Hypothalamus (tissue), 51 donors: Measurements from ENCODE around the gene C10orf143.
A peak's percentile ranks its signal among the peaks of the same experiment; 100 is the strongest.
"Not testable (repeated sequence)": the region's sequence is repeated elsewhere in the genome, so short reads cannot be mapped to it uniquely, and the experiment has no call there.

Source experiments
- DNase-seq, 51 donors: peaks; one replicate each; lab custom pipeline; 2025; lab: John Stamatoyannopoulos, UW

The C10orf143 gene

GRCh38 chr10:130038019-130038555, 72.5 kb downstream of the C10orf143 start:
- no peak for DNase-seq

GRCh38 chr10:130037169-130037661, 73.4 kb downstream of the C10orf143 start:
- DNase-seq = no peak

GRCh38 chr10:130036296-130037065, 74.1 kb downstream of the C10orf143 start:
- no peak for DNase-seq

- DNase-seq = no peak
These were observed 81.4 kb downstream of the C10orf143 start for GRCh38 chr10:130029209-130029608.

GRCh38 chr10:130028465-130028819, 82.2 kb downstream of the C10orf143 start:
- DNase-seq = no peak

GRCh38 chr10:130027716-130028464, 82.7 kb downstream of the C10orf143 start:
- no peak for DNase-seq

- no peak for DNase-seq
These were observed 83.8 kb downstream of the C10orf143 start for GRCh38 chr10:130026670-130027456.

GRCh38 chr10:130025811-130026485, 84.7 kb downstream of the C10orf143 start:
- no peak for DNase-seq

- no peak for DNase-seq
These were observed 85.3 kb downstream of the C10orf143 start for GRCh38 chr10:130025326-130025725.

- DNase-seq = no peak
These were observed 85.8 kb downstream of the C10orf143 start for GRCh38 chr10:130024779-130025325.

- not testable (repeated sequence) for DNase-seq
These were observed 86.3 kb downstream of the C10orf143 start for GRCh38 chr10:130024326-130024725.

GRCh38 chr10:130023454-130024230, 87.0 kb downstream of the C10orf143 start:
- no peak for DNase-seq

GRCh38 chr10:130022511-130023299, 87.9 kb downstream of the C10orf143 start:
- no peak for DNase-seq

GRCh38 chr10:130022086-130022485, 88.5 kb downstream of the C10orf143 start:
- DNase-seq = no peak

GRCh38 chr10:130021383-130021950, 89.2 kb downstream of the C10orf143 start:
- peak in 2 of 51 donors; percentile 4 to 7 for DNase-seq

- DNase-seq = no peak
These were observed 89.8 kb downstream of the C10orf143 start for GRCh38 chr10:130020651-130021382.

GRCh38 chr10:130018730-130019185, 91.9 kb downstream of the C10orf143 start:
- no peak for DNase-seq
